ENCODE measurements around the gene MACROH2A2. TPM values are rescaled to one million over a fixed set of nuclear protein-coding genes. Genes with fewer than 3 reads are reported as not detected.
"Not testable (repeated sequence)": the region's sequence is repeated elsewhere in the genome, so short reads cannot be mapped to it uniquely, and the experiment has no call there.

The MACROH2A2 gene
- total and polyA plus RNA-seq, 2 of the 13 experiments (the other 11 are each of a cell fraction or from before 2014, with no cell fraction given), result 9.8 to 43.1 TPM

DNA sequence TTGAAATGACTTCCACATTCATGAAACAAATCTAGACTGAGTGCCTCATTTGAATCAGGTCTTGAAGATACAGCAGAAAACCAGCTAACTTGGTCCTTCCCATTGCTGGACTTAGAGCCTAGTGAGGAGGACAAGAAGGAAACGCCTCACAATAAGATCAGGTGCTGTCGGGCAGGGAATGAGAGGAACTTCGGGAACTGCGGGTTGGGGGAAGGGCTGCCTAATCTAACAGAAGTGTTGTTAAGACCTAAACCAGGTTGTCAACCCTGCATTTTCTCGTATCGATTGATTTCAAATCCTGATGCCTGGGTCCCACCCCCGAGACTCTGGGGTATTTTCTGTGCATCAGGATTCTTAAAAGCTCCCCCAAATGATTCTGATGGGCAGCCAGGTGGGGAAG, 26.3 kb downstream of the MACROH2A2 start:
- CTCF ChIA-PET (ENCODE audit: low intra/inter-chr PET ratio, low total read pairs), result no interaction called here
- no peak for ATAC-seq
- no peak for FAIRE-seq

GRCh38 chr10:70080789-70081188, 28.1 kb downstream of the MACROH2A2 start:
- FAIRE-seq; in situ Hi-C loops (cut with HindIII; ENCODE audit: extremely low pct_ligation_motif_present, low pct_unique_long_range_greater_than_20kb): not testable (repeated sequence)

More for the DNA sequence above, 26.3 kb downstream of the MACROH2A2 start:
- no peak for TF ChIP-seq U2AF1 (optimal IDR thresholded peaks at IDR 0.05; ENCODE audit: low read depth, low read length)
- intact Hi-C loops (cut with micrococcal nuclease; ENCODE audit: unreplicated experiment) (no loop called here), in situ Hi-C loops (cut with HindIII; ENCODE audit: extremely low pct_ligation_motif_present, low pct_unique_long_range_greater_than_20kb) (no loop called here)
- H3K9ac ChIP-seq (ENCODE audit: insufficient read depth, low read depth, low read length), result no peak overlapping the region
- no peaks in the 10 kb centered on the region for H3K79me2 ChIP-seq (ENCODE audit: insufficient read depth, low read length)
- no peaks in the 10 kb centered on the region for H3K27me3 ChIP-seq (ENCODE audit: control insufficient read depth in 1 of 2, insufficient read depth in 2 of 2, low read length in 2 of 2)
- no peak overlapping the region for H3K27ac ChIP-seq (ENCODE audit: extremely low read length, insufficient read depth, low read length)
- H3K4me2 ChIP-seq (ENCODE audit: low read depth, low read length), result no peak overlapping the region
- no TSS peak for BruUV-seq (replicated peaks)
- H3K4me1 ChIP-seq (ENCODE audit: insufficient read depth, low read length), result peaks cover 10% of the 10 kb centered on the region
- H3K9me3 ChIP-seq (ENCODE audit: low read length), result no peaks in the 10 kb centered on the region
- POLR2A ChIA-PET, result no interaction called here
- no peaks in the 10 kb centered on the region for H4K20me1 ChIP-seq (ENCODE audit: insufficient read depth, low read length)
- peaks cover 1 to 20% of the 10 kb centered on the region in 2 experiments; a peak in 4 of 5 replicates for H3K36me3 ChIP-seq (replicated peaks in 1 of 2; ENCODE audit: control insufficient read depth in 1 of 2, insufficient read depth in 2 of 2, low read length in 2 of 2)
- no peak overlapping the region for H3K4me3 ChIP-seq (replicated peaks in 1 of 3; ENCODE audit: insufficient read depth in 1 of 3, low read depth in 2 of 3, low read length in 3 of 3)
- H2AFZ ChIP-seq (ENCODE audit: low read length), result no peak overlapping the region
- DNase-seq (ENCODE audit: low spot score), result no peak
- WGBS (ENCODE audit: low lambda C conversion rate), result 98% methylated on average over 7 of the region's 7 CpGs

More at GRCh38 chr10:70080789-70081188, 28.1 kb downstream of the MACROH2A2 start:
- H3K4me2 ChIP-seq (ENCODE audit: low read depth, low read length); ATAC-seq; intact Hi-C loops (cut with micrococcal nuclease; ENCODE audit: unreplicated experiment); H3K27me3 ChIP-seq (ENCODE audit: control insufficient read depth in 1 of 2, insufficient read depth in 2 of 2, low read length in 2 of 2); DNase-seq (ENCODE audit: low spot score); H3K79me2 ChIP-seq (ENCODE audit: insufficient read depth, low read length); H3K9ac ChIP-seq (ENCODE audit: insufficient read depth, low read depth, low read length); H3K4me3 ChIP-seq (replicated peaks in 1 of 3; ENCODE audit: insufficient read depth in 1 of 3, low read depth in 2 of 3, low read length in 3 of 3); H2AFZ ChIP-seq (ENCODE audit: low read length); H3K9me3 ChIP-seq (ENCODE audit: low read length); H3K27ac ChIP-seq (ENCODE audit: extremely low read length, insufficient read depth, low read length); BruUV-seq (replicated peaks); CTCF ChIA-PET (ENCODE audit: low intra/inter-chr PET ratio, low total read pairs); H4K20me1 ChIP-seq (ENCODE audit: insufficient read depth, low read length): not testable (repeated sequence)
- Histone ChIP-seq H3K36me3 (replicated peaks in 1 of 2; ENCODE audit: control insufficient read depth in 1 of 2, insufficient read depth in 2 of 2, low read length in 2 of 2) (peaks cover 1 to 20% of the 10 kb centered on the region in 2 experiments; a peak in 4 of 5 replicates), H3K4me1 (ENCODE audit: insufficient read depth, low read length) (peaks cover 28% of the 10 kb centered on the region)
- POLR2A ChIA-PET, result interaction anchor here (1.1 to 1.4 kb wide), 2 partner anchors 12 to 29 kb away, joined by 3 to 4 read pairs; no protein-coding TSS in a partner anchor
- WGBS (ENCODE audit: low lambda C conversion rate), result 100% methylated on average over 2 of the region's 2 CpGs
